Calu3 (cell line): ENCODE data around the gene ANKRD60. TPM values are rescaled to one million over a fixed set of nuclear protein-coding genes. Genes with fewer than 3 reads are reported as not detected.

Experiments used
- BruUV-seq: library from RNA; stranded (reverse); fragments of 400-500 nt; replicated peaks from 2 replicates; lab custom pipeline; 2021; lab: Mats Ljungman, UMichigan
- CTCF ChIA-PET: fragments of 300-600 bp; sonication (Branson Sonifier 250); formaldehyde crosslinking; loops from one replicate; lab custom pipeline; 2022; ENCODE audit warnings: antibody characterized with exemption; lab: Charles Lee
- DNase-seq: peaks from one replicate; pipeline ENCODE4 v3.0.0; 2022
- H3K27ac Mint-ChIP-seq: one replicate; pipeline ENCODE4 v1.8.0; 2022; ENCODE audit warnings: mixed read lengths; ENCODE audit not compliant: unreplicated experiment
- H3K27me3 Mint-ChIP-seq: one replicate; pipeline ENCODE4 v1.8.0; 2022; ENCODE audit warnings: mixed read lengths; ENCODE audit not compliant: unreplicated experiment
- H3K36me3 Mint-ChIP-seq: one replicate; pipeline ENCODE4 v1.8.0; 2022; ENCODE audit warnings: mild to moderate bottlenecking, moderate library complexity, mixed read lengths; ENCODE audit not compliant: insufficient read depth, unreplicated experiment
- H3K4me1 Mint-ChIP-seq: one replicate; pipeline ENCODE4 v1.8.0; 2022; ENCODE audit warnings: mild to moderate bottlenecking, low read depth, mixed read lengths; ENCODE audit not compliant: unreplicated experiment
- H3K4me3 Mint-ChIP-seq: one replicate; pipeline ENCODE4 v1.8.0; 2022; ENCODE audit warnings: mild to moderate bottlenecking, low read depth, moderate library complexity, mixed read lengths; ENCODE audit not compliant: unreplicated experiment
- H3K9me3 Mint-ChIP-seq: one replicate; pipeline ENCODE4 v1.8.0; 2022; ENCODE audit warnings: low read depth, mixed read lengths; ENCODE audit not compliant: unreplicated experiment
- intact Hi-C: fragments of 100-400 bp; cut with micrococcal nuclease; formaldehyde crosslinking; loops from one replicate; pipeline ENCODE4 v1.10.0; 2022; ENCODE audit not compliant: unreplicated experiment
- total RNA-seq: library from RNA; stranded (reverse); gene quantifications from 2 replicates; pipeline ENCODE4 v1.2.3, GENCODE V29; 2022
- TF ChIP-seq, protein P1 (sequence below): fragments of 200-600 bp; IDR thresholded peaks from one replicate; pipeline ENCODE4 v1.8.0; 2022; ENCODE audit warnings: antibody characterized with exemption; ENCODE audit not compliant: unreplicated experiment

ANKRD60 gene
- total RNA-seq, 1 experiment from 2014 or later = not detected

- CTCF ChIA-PET = no interaction called here
- BruUV-seq = no TSS peak
- TF ChIP-seq, protein P1, sequence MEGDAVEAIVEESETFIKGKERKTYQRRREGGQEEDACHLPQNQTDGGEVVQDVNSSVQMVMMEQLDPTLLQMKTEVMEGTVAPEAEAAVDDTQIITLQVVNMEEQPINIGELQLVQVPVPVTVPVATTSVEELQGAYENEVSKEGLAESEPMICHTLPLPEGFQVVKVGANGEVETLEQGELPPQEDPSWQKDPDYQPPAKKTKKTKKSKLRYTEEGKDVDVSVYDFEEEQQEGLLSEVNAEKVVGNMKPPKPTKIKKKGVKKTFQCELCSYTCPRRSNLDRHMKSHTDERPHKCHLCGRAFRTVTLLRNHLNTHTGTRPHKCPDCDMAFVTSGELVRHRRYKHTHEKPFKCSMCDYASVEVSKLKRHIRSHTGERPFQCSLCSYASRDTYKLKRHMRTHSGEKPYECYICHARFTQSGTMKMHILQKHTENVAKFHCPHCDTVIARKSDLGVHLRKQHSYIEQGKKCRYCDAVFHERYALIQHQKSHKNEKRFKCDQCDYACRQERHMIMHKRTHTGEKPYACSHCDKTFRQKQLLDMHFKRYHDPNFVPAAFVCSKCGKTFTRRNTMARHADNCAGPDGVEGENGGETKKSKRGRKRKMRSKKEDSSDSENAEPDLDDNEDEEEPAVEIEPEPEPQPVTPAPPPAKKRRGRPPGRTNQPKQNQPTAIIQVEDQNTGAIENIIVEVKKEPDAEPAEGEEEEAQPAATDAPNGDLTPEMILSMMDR = no peak
- no peaks in the 10 kb centered on the region for H3K9me3 Mint-ChIP-seq
- no peak overlapping the region for H3K4me3 Mint-ChIP-seq
- H3K27me3 Mint-ChIP-seq = no peaks in the 10 kb centered on the region
- H3K36me3 Mint-ChIP-seq = peaks cover 19% of the 10 kb centered on the region
- no peak for DNase-seq
- H3K27ac Mint-ChIP-seq = no peak overlapping the region
- no peaks in the 10 kb centered on the region for H3K4me1 Mint-ChIP-seq
- intact Hi-C loops = no loop called here
These were observed 15.4 kb upstream of the ANKRD60 start for GRCh38 chr20:58243653-58244410.

- no peaks in the 10 kb centered on the region for H3K9me3 Mint-ChIP-seq
- CTCF ChIA-PET = interaction anchor here (0.6 kb wide), 1 partner anchor 739 kb away, joined by 3 read pairs; no protein-coding TSS in a partner anchor
- TF ChIP-seq, protein P1 = no peak
- H3K27me3 Mint-ChIP-seq = no peaks in the 10 kb centered on the region
- H3K36me3 Mint-ChIP-seq = peaks cover 17% of the 10 kb centered on the region
- no TSS peak for BruUV-seq
- DNase-seq = no peak
- H3K4me3 Mint-ChIP-seq = no peak overlapping the region
- intact Hi-C loops = no loop called here
- H3K4me1 Mint-ChIP-seq = no peaks in the 10 kb centered on the region
- no peak overlapping the region for H3K27ac Mint-ChIP-seq
These were observed 14.4 kb upstream of the ANKRD60 start for GRCh38 chr20:58242824-58243223.

GRCh38 chr20:58241766-58242465 lies 13.5 kb upstream of the ANKRD60 start:
- Mint-ChIP-seq H3K27ac (no peak overlapping the region), H3K27me3 (no peaks in the 10 kb centered on the region), H3K4me1 (no peaks in the 10 kb centered on the region), H3K9me3 (no peaks in the 10 kb centered on the region), H3K4me3 (no peak overlapping the region), H3K36me3 (peaks cover 19% of the 10 kb centered on the region)
- BruUV-seq = no TSS peak
- CTCF ChIA-PET = no interaction called here
- intact Hi-C loops = no loop called here
- TF ChIP-seq, protein P1 = no peak
- no peak for DNase-seq

DNA sequence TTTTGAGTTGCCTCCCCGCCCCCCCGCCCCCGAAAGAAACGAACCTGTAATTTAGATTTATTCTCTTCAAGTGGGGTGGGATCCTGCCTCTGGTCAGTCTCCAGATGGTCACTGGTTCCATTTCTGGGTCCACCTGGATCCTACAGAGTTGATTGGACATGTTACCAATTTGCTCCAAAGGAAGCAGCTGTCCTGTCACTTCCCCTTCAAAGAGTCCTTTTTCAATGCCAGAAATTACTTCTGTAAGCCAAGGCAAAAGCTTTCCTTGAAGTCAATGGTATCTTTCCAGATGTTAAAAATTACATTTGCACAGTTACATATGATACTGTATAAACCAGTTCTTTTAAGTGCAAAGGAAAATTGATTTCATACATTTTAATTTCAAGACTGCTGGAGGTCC lies 12.0 kb upstream of the ANKRD60 start:
- Mint-ChIP-seq H3K4me1 (no peaks in the 10 kb centered on the region), H3K27ac (no peak overlapping the region), H3K27me3 (no peaks in the 10 kb centered on the region), H3K36me3 (peaks cover 14% of the 10 kb centered on the region), H3K9me3 (no peaks in the 10 kb centered on the region), H3K4me3 (no peak overlapping the region)
- no TSS peak for BruUV-seq
- CTCF ChIA-PET = no interaction called here
- no peak for DNase-seq
- intact Hi-C loops = no loop called here
- TF ChIP-seq, protein P1 = no peak
